ENCODE data around the gene DIAPH3.

The DIAPH3 gene

GRCh38 chr13:59883885-59884284 is 279.8 kb downstream of the DIAPH3 start:
- H3K36me3 ChIP-seq (ENCODE audit: control insufficient read depth in 2 of 2, insufficient read depth in 1 of 2, low read length in 2 of 2) = peaks cover 0 to 3% of the 10 kb centered on the region in 2 experiments; a peak in 1 of 3 replicates
- H3K9me3 ChIP-seq (ENCODE audit: control insufficient read depth, insufficient read depth, low read depth, low read length) = no peaks in the 10 kb centered on the region
- H3K4me1 ChIP-seq (ENCODE audit: control insufficient read depth, insufficient read depth, low read length) = no peaks in the 10 kb centered on the region
- no peak overlapping the region for H3K4me3 ChIP-seq (ENCODE audit: low read depth, low read length)
- H3K27ac ChIP-seq (ENCODE audit: extremely low read depth, low read depth, low read length) = no peak overlapping the region
- POLR2A ChIA-PET = no interaction called here
- TF ChIP-seq ZNF707 (tag by site-specific recombination; IDR thresholded peaks at IDR 0.05) (no peak), ZNF48 (tag by site-specific recombination; IDR thresholded peaks at IDR 0.05) (no peak), ZNF335 (tag by site-specific recombination; conservative IDR thresholded peaks at IDR 0.05) (no peak), ZNF610 (tag by site-specific recombination; IDR thresholded peaks at IDR 0.05; ENCODE audit: borderline replicate concordance) (peak; percentile 95), ZNF155 (tag by site-specific recombination; IDR thresholded peaks at IDR 0.05) (no peak), ZNF677 (tag by site-specific recombination; IDR thresholded peaks at IDR 0.05) (no peak), ZNF660 (tag by site-specific recombination; IDR thresholded peaks at IDR 0.05) (no peak), CTCF (tag by site-specific recombination; IDR thresholded peaks at IDR 0.05) (no peak)
- CTCF ChIA-PET = interaction anchor here (0.9 kb wide), 1 partner anchor 16 kb away, joined by 3 read pairs; no protein-coding TSS in a partner anchor

GRCh38 chr13:59880468-59880867 is 283.3 kb downstream of the DIAPH3 start:
- Histone ChIP-seq H3K4me3 (ENCODE audit: low read depth, low read length) (no peak overlapping the region), H3K27ac (ENCODE audit: extremely low read depth, low read depth, low read length) (no peak overlapping the region), H3K4me1 (ENCODE audit: control insufficient read depth, insufficient read depth, low read length) (no peaks in the 10 kb centered on the region), H3K9me3 (ENCODE audit: control insufficient read depth, insufficient read depth, low read depth, low read length) (no peaks in the 10 kb centered on the region), H3K36me3 (ENCODE audit: control insufficient read depth in 2 of 2, insufficient read depth in 1 of 2, low read length in 2 of 2) (peaks cover 0 to 6% of the 10 kb centered on the region in 2 experiments; a peak in 1 of 3 replicates)
- ChIA-PET CTCF (no interaction called here), POLR2A (no interaction called here)
- TF ChIP-seq ZNF221 (tag by site-specific recombination; IDR thresholded peaks at IDR 0.05; ENCODE audit: borderline replicate concordance) (no peak), ZNF548 (tag by site-specific recombination; IDR thresholded peaks at IDR 0.05) (no peak), ZNF792 (tag by site-specific recombination; IDR thresholded peaks at IDR 0.05) (no peak)

- Histone ChIP-seq H3K9me3 (ENCODE audit: control insufficient read depth, insufficient read depth, low read depth, low read length) (no peaks in the 10 kb centered on the region), H3K4me1 (ENCODE audit: control insufficient read depth, insufficient read depth, low read length) (no peaks in the 10 kb centered on the region), H3K4me3 (ENCODE audit: low read depth, low read length) (no peak overlapping the region), H3K36me3 (ENCODE audit: control insufficient read depth in 2 of 2, insufficient read depth in 1 of 2, low read length in 2 of 2) (peaks cover 0 to 6% of the 10 kb centered on the region in 2 experiments; a peak in 1 of 3 replicates), H3K27ac (ENCODE audit: extremely low read depth, low read depth, low read length) (no peak overlapping the region)
- no peak for TF ChIP-seq ZNF133 (tag by site-specific recombination; IDR thresholded peaks at IDR 0.05)
- TF ChIP-seq ZBTB1 (tag by site-specific recombination; IDR thresholded peaks at IDR 0.05) = no peak
- TF ChIP-seq SCRT2 (tag by site-specific recombination; IDR thresholded peaks at IDR 0.05) = no peak
- no peak for TF ChIP-seq HIC1 (tag by site-specific recombination; IDR thresholded peaks at IDR 0.05)
- TF ChIP-seq ZNF26 (tag by site-specific recombination; IDR thresholded peaks at IDR 0.05) = no peak
- no peak for TF ChIP-seq ZNF239 (tag by site-specific recombination; IDR thresholded peaks at IDR 0.05)
- TF ChIP-seq ZNF211 (tag by site-specific recombination; IDR thresholded peaks at IDR 0.05; ENCODE audit: low read depth) = no peak
- no peak for TF ChIP-seq ZFP37 (tag by site-specific recombination; IDR thresholded peaks at IDR 0.05)
- TF ChIP-seq ZNF155 (tag by site-specific recombination; IDR thresholded peaks at IDR 0.05) = no peak
- no peak for TF ChIP-seq KLF7 (tag by site-specific recombination; IDR thresholded peaks at IDR 0.05; ENCODE audit: borderline replicate concordance)
- TF ChIP-seq ZNF654 (tag by site-specific recombination; IDR thresholded peaks at IDR 0.05; ENCODE audit: low read depth) = no peak
- no peak for TF ChIP-seq KLF10 (tag by site-specific recombination; IDR thresholded peaks at IDR 0.05)
- TF ChIP-seq ZNF138 (tag by site-specific recombination; IDR thresholded peaks at IDR 0.05; ENCODE audit: borderline replicate concordance) = no peak
- ChIA-PET POLR2A (no interaction called here), CTCF (no interaction called here)
Measured at GRCh38 chr13:59879281-59879680, 284.4 kb downstream of the DIAPH3 start.
